Measurements from ENCODE around the gene VGF.
"Not testable (repeated sequence)": the region's sequence is repeated elsewhere in the genome, so short reads cannot be mapped to it uniquely, and the experiment has no call there.

Gene VGF

GRCh38 chr7:101114492-101114891, 50.9 kb downstream of the VGF start:
- no peak for DNase-seq

DNA sequence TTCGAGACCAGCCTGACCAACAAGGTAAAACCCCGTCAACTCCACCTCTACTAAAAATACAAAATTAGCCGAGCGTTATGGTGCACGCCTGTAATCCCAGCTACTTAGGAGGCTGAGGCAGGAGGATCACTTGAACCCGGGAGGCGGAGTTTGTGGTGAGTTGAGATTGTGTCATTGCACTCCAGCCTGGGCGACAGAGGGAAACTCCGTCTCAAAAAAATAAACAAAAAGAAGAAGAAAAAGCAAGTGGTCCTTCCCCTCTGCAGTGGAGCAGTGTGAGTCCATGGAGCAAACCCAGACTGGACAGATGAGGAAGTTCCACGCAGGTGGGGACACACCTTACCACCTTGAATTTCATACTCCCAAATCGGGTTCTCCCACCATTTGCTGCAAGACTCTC, 51.5 kb downstream of the VGF start:
- DNase-seq, result peak; percentile 61 to 68 (median 63)

DNA sequence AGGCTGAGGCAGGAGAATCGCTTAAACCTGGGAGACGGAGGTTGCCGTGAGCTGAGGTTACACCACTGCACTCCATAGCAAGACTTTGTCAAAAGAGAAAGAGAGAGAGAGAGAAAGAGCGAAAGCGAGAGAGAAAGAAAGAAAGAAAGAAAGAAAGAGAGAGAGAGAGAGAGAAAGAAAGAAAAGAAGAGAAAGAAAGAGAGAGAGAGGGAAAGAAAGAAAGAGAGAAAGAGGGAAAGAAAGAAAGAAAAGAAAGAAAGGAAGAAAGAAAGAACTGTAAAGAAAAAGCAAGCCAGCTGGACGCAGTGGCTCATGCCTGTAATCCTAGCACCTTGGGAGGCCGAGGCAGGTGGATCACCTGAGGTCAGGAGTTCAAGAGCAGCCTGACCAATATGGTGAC, 52.2 kb downstream of the VGF start:
- not testable (repeated sequence) for DNase-seq
